Stimulated activated CD4-positive, alpha-beta T cell treated with anti-CD3 and anti-CD28 coated beads, Interleukin-12 subunit alpha, Interleukin-12 subunit beta, amount 100 ng/mL, for 48 hours (primary cell): ENCODE measurements around the gene LDHAL6B.

ENCODE experiments used
- DNase-seq, 3 donors: peaks; one replicate each; pipeline ENCODE4 v3.0.0-alpha.2; 2020; ENCODE audit warnings: low read depth in 2 of 3, low spot score in 1 of 3

LDHAL6B gene

DNA sequence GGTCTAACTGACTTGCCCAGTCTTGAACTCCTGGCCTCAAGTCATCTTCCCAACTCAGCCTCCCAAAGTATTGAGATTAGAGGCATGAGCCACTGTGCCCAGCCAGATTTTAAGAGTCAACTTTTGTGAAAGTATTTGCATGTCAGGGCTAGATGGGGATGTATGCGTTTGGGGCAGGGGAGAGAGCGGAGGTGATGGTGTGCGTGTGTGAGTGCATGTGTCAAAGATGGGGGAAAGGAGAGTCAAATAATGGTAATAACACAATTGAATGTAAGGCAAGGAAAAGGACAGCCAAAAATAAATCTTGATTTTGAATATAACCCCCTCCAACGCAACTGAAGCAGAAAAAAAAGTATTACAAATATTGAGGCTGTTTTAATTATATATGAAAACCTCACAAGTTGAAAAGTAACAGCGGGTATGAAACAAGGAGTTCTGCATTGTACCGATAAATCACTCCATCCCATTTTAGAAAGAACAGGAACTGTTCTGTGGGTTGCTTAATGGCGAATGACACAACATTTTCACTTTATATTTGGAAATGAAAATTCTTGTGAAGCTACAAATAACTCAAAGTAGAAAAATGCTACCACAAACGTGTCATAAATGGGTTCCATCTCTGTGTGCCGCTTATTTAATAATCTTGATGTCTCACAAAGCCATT lies 29.9 kb upstream of the LDHAL6B start:
- no peak for DNase-seq

- DNase-seq = no peak
Observed at GRCh38 chr15:59177317-59177660, 29.4 kb upstream of the LDHAL6B start.

GRCh38 chr15:59178151-59178695 lies 28.4 kb upstream of the LDHAL6B start:
- no peak for DNase-seq

DNA sequence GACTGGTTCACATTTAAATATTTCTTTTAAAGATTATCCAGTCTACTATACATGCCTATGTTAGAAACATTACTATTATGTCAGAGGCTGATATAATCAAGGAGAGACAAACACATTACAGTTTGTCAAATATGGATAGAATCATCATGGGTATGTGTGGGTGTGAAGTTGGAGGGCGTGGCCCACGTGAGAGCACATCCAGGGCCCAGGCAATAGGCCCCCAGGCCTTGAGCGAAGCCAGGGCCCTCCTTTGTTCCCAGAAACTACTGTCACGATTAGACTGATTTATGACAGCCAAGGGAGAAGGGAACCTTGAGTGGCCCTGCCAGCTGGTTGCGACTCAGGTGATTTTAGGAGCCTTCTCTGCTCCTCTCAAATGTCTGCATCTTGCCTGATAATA lies 26.9 kb upstream of the LDHAL6B start:
- no peak for DNase-seq

DNA sequence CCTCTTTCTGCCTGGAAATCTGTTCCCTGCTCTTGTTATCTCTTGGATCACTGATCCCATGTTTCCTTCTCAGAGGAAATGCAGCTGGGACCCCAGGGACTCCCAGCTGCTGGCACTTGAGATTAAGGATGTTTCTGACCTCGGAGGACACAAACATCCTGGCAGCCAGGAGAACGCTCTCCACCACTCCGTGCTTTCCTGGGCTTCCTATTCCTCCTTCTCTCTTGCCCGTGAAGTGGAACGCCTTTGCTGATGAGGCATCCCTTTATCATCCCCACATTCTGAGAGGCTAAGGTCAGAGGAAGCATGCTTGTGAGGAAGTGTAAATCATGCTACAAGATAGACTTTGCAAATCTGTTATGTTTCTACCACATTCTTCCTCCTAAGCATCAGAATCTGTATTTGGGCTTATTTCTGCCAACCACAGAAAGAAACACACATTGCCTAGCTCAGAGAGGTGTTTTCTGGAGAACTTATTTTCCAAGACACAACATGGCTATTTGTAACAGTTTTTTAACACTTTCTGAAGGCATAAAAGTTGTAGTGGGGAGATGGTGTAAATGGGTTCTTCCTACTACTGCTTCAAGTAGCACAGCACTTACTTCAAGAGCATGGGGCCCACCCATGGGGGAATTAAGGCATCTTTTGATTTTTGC lies 25.6 kb upstream of the LDHAL6B start:
- no peak for DNase-seq

DNA sequence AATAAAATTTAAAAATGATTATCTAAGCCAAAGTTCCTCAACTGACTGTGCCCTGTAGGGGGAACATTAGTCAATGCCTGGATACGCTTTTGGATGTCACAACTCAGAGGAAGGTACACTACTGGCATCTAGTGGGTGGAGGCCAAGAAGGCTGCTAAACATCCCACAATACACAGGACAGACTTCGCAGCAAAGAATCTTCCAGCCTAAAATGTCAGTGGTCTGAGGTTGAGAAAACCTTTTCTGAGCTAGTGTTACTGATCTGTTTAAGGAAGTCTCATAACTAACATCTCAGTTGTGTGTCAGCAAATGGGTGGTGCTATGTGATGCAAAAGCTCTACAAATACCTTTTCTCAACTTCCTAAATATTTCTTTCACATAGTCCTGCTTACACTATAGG lies 20.9 kb upstream of the LDHAL6B start:
- no peak for DNase-seq

DNA sequence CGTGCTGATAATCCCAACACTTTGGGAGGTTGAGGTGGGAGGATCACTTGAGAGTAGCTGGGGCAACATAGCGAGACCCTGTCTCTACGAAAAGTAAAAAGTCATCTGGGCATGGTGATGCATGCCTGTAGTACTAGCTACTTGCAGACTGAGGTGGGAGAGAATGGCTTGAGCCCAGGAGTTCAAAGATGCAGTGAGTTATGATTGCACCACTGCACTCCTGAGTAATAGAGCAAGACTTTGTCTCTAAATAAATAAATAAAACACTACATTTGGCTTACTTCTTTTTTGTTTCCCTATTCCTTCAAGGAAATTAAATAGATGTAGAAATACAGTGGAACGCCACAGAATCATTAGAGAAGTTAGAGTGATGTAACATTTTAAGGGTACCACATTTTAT lies 20.1 kb upstream of the LDHAL6B start:
- no peak for DNase-seq

DNA sequence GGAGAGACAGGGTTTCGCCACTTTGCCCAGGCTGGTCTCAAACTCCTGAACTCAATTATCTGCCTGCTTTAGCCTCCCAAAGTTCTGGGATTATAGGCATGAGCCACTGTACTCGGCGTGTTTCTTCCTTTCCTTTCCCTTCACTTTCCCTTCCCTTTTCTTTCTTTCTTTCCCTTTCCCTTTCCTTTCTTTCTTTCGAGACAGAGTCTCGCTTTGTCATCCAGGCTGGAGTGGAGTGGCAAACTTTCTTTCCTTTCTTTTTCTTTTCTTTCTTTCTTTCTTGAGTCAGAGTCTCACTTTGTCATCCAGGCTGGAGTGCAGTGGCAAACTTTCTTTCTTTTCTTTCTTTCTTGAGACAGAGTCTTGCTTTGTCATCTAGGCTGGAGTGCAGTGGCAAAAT lies 17.4 kb upstream of the LDHAL6B start:
- DNase-seq = no peak

DNA sequence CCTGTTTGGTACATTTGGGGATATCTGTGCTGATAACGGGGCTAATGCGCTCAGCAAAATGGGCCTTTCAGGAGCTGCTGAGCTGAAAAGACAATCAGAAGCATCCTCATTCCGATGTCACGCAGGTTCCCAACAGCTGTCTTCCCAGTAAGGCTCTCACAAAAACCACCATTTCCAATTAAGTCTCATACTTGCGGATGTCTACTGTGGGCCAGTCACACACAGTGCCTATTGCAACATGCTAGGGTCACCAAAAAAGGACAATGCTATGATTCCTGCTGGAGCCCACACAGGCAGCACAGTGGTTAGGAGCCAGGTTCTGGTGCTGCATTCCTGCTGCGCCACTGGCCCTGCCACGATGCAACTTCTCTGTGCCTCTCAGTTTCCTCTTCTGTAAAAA lies 16.4 kb upstream of the LDHAL6B start:
- no peak for DNase-seq

GRCh38 chr15:59191855-59192237 lies 14.8 kb upstream of the LDHAL6B start:
- DNase-seq = no peak

- DNase-seq = no peak
Observed at GRCh38 chr15:59194639-59195325, 11.9 kb upstream of the LDHAL6B start.

DNA sequence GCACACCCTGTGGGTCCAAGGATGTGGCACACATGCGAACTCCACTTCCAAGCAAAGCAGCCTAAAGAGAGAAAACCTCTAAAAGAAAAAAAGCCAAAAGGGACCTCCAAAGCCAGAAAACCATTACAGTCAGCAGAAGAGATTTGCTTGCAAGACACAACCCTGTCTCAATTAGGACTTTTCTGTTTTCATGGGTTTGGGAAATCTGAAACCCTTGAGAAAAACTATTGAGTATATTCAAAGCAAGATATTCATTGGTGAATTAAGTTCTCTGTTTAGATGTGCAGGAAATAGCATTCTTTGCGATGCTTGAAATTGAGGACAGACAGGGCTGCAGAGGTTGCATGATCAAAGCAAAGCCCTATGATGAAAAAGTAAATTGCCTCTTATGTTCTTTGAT lies 10.2 kb upstream of the LDHAL6B start:
- no peak for DNase-seq

DNA sequence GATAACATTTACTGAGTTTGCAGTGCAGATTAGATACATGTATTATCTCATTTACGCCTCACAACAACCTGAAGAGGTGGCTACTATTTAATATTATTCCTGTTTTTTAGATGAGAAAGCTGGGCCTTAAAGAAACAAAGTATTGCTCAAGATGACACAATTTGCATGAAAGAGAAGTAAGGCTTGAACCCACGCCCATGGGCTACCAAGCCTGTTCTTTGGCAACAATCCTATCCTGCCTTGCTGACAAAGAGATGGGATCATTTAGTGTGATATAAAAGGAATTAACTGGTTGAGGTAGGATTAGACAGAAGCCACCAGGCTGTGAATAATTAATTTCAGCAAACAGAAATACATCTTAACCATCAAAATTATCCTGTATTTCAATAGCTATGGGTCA lies 9.2 kb upstream of the LDHAL6B start:
- DNase-seq = no peak

DNA sequence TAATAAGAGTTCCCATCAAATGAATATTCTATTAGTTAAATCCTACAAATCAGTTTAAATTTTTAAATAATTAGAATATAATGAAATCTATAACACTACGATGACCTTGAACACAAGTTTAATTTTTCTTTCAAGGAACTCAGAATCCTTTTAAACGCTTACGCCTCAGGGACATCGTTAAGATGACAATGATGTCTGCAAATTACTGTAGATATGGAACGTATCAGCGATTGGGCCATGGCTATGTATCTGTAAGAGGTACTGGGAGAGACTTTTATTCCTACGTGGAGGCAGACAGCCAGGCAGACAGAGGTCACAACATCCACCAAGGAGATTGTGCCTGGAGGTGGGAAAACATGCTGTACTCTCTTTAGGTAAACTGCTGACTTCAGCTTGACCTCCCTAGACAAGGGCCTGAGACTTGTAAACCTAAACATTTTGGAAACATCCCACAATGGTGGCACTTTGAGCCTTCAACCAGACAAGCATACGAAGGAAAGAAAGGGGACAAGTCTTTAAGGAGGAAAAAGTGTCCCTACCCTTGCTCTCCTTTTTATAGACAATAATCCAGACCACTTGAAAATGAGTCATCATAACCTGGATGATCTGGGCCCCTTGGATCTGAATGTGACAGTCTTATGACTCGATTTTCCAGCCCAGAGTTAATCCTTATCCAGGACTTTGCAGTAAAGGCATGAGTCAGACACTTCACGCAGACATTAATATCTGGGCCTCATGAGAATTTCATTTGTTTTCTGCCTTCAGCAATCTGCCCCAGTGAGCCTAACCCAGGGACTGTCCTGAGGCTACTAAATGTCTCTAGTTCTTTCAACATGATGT lies 6.8 kb upstream of the LDHAL6B start:
- no peak for DNase-seq

DNA sequence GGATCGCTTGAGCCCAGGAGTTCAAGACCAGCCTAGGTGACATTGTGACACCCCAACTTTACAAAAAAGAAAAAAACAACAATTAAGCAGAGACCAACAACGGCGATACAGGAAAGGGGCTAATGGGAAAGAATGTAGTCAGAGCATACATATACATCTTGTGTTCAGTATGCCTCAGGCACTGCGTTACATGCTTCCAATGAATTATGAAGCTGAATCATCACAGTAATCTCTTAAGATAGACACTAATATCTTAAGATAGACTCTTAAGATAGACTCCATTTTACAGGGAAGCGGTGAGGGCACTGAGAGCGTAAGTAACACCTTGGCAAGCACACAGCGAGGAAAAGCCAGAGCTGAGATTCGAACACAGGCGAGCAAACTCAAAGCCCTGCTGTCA lies 6.1 kb upstream of the LDHAL6B start:
- DNase-seq = no peak

GRCh38 chr15:59203008-59203407 lies 3.6 kb upstream of the LDHAL6B start:
- no peak for DNase-seq

GRCh38 chr15:59203657-59204056 lies 3.0 kb upstream of the LDHAL6B start:
- DNase-seq = no peak

- no peak for DNase-seq
Observed at GRCh38 chr15:59205839-59206622, 612 bp upstream of the LDHAL6B start.

DNA sequence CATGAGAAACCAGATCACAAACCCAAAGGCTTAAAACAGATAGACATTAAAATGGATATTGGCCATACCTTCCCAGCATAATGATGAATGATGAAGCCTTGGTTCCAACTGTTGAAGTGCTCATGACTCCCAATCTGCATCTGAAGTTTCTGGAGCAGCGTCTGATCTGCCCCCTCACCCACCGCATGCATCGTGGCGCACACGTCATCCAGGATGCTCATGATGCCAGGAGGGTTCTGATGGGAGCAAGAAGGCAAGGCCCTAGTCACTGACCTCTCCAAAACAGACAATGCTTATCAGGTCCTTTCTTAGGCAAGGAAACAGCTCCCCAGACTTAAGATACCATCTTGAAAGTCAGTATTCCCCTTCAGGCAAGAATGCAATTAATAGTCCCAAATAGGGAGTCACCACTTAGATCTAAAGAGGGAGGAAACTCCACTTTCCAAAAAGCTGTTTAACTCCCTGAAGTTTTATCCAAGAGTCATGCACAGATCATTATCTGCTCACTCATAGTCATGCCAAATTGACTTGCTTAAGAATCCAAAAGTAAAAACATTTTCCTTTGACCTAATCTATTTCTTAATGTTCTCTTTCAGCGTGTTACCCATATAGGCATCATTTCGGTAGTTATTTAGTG lies 2.1 kb downstream of the LDHAL6B start:
- DNase-seq = no peak

GRCh38 chr15:59210186-59210585 lies 3.5 kb downstream of the LDHAL6B start:
- no peak for DNase-seq
